Measurements from ENCODE around the gene L2HGDH. TPM values are rescaled to one million over a fixed set of nuclear protein-coding genes. Genes with fewer than 3 reads are reported as not detected.

Gene L2HGDH
- total and polyA plus RNA-seq, 9 of the 15 experiments (the other 6 are each of a cell fraction or from before 2014, with no cell fraction given) = 1.7 to 16.1 (median 10.5) TPM

- TF ChIP-seq RREB1 (CRISPR knock-in tag; IDR thresholded peaks at IDR 0.05) (no peak), RCOR1 (IDR thresholded peaks at IDR 0.05; ENCODE audit: borderline replicate concordance in 1 of 2, low read depth in 2 of 2, low read length in 2 of 2) (0 out of 4 replicates have a peak, but pooled peaks of 1 of the 2 experiments have one; percentile 18), PML (IDR thresholded peaks at IDR 0.05; ENCODE audit: low read length) (peak; percentile 39; the same call in 1 of the 2 replicates), HMBOX1 (IDR thresholded peaks at IDR 0.05) (peak; percentile 99), SMARCA4 (IDR thresholded peaks at IDR 0.05) (peak; percentile 56; the same call in 1 of the 2 replicates), MTA1 (IDR thresholded peaks at IDR 0.05; ENCODE audit: borderline replicate concordance) (no peak), TBL1XR1 (IDR thresholded peaks at IDR 0.05; ENCODE audit: low read length in 2 of 2) (peak in 1 of 2 experiments; percentile 45; a peak in 1 of 4 replicates), TCF3 (CRISPR knock-in tag; IDR thresholded peaks at IDR 0.05) (peak; percentile 83), C11orf30 (IDR thresholded peaks at IDR 0.05; ENCODE audit: low read depth) (peak; percentile 19; the same call in 1 of the 2 replicates), CEBPB (tag; IDR thresholded peaks at IDR 0.05) (peak; percentile 98), TAL1 (IDR thresholded peaks at IDR 0.05) (peak; percentile 58), TEAD4 (IDR thresholded peaks at IDR 0.05; ENCODE audit: low read length) (peak; percentile 79), TEAD4 (CRISPR knock-in tag; IDR thresholded peaks at IDR 0.05; ENCODE audit: borderline replicate concordance) (no peak)
Measured at GRCh38 chr14:50303744-50304471, 8.1 kb downstream of the L2HGDH start (continued).
